SK-N-MC (cell line): ENCODE measurements around the gene MAPKBP1.

Source experiments
- DNase-seq: peaks from one replicate; pipeline ENCODE4 v3.0.0-alpha.2; 2011; ENCODE audit warnings: low read depth, low spot score
- H3K27ac ChIP-seq: fragments of 200-600 bp; sonication (generic); 2 replicates; pipeline ENCODE4 v1.5.1; 2016; ENCODE audit warnings: mixed run types
- H3K36me3 ChIP-seq: fragments of 200-600 bp; sonication (generic); 2 replicates; pipeline ENCODE4 v1.6.1; 2017; ENCODE audit warnings: antibody characterized with exemption, low read length, mixed read lengths; ENCODE audit not compliant: insufficient read depth
- H3K4me3 ChIP-seq: fragments of 200-600 bp; sonication (generic); 2 replicates; pipeline ENCODE4 v1.5.1; 2016
- H3K9ac ChIP-seq: fragments of 200-600 bp; sonication (generic); 2 replicates; pipeline ENCODE4 v1.8.0; 2017; ENCODE audit warnings: mixed run types, mixed read lengths; ENCODE audit not compliant: insufficient read length
- H3K9me3 ChIP-seq: fragments of 200-600 bp; sonication (generic); 2 replicates; pipeline ENCODE4 v1.6.1; 2017; ENCODE audit warnings: low read depth, mild to moderate bottlenecking, antibody characterized with exemption, low read length, moderate library complexity, mixed read lengths
- EZH2 ChIP-seq: fragments of 200-600 bp; sonication (generic); IDR thresholded peaks from one replicate; pipeline ENCODE4 v1.6.1; 2017; ENCODE audit warnings: antibody characterized with exemption
- FOXP2 ChIP-seq: optimal IDR thresholded peaks from 2 replicates; pipeline ENCODE3; 2011; ENCODE audit warnings: mild to moderate bottlenecking, moderate library complexity; ENCODE audit not compliant: insufficient read depth; ENCODE audit errors: extremely low read length, control extremely low read depth
- POLR2AphosphoS5 ChIP-seq: IDR thresholded peaks from 2 replicates; pipeline ENCODE4 v1.6.1; 2012; ENCODE audit warnings: mild to moderate bottlenecking, low read depth, low read length, borderline replicate concordance

MAPKBP1 gene

GRCh38 chr15:41850482-41851166 is 76.3 kb downstream of the MAPKBP1 start:
- no peaks in the 10 kb centered on the region for H3K36me3 ChIP-seq

GRCh38 chr15:41851167-41851523 is 76.9 kb downstream of the MAPKBP1 start:
- DNase-seq, result no peak
- Histone ChIP-seq H3K9me3 (no peaks in the 10 kb centered on the region), H3K4me3 (no peak overlapping the region), H3K36me3 (no peaks in the 10 kb centered on the region), H3K9ac (no peak overlapping the region), H3K27ac (no peak overlapping the region)
- TF ChIP-seq FOXP2, result no peak
- TF ChIP-seq EZH2, result no peak
- no peak for TF ChIP-seq POLR2AphosphoS5

More at GRCh38 chr15:41850482-41851166, 76.3 kb downstream of the MAPKBP1 start:
- TF ChIP-seq FOXP2 (no peak), EZH2 (no peak), POLR2AphosphoS5 (no peak)
- no peak for DNase-seq
- Histone ChIP-seq H3K9me3 (no peaks in the 10 kb centered on the region), H3K4me3 (no peak overlapping the region), H3K27ac (no peak overlapping the region), H3K9ac (no peak overlapping the region)

GRCh38 chr15:41851755-41852370 is 77.6 kb downstream of the MAPKBP1 start:
- Histone ChIP-seq H3K9ac (no peak overlapping the region), H3K4me3 (no peak overlapping the region), H3K9me3 (no peaks in the 10 kb centered on the region), H3K36me3 (no peaks in the 10 kb centered on the region), H3K27ac (no peak overlapping the region)
- no peak for TF ChIP-seq POLR2AphosphoS5
- TF ChIP-seq EZH2, result no peak
- TF ChIP-seq FOXP2, result no peak
- DNase-seq, result no peak

DNA sequence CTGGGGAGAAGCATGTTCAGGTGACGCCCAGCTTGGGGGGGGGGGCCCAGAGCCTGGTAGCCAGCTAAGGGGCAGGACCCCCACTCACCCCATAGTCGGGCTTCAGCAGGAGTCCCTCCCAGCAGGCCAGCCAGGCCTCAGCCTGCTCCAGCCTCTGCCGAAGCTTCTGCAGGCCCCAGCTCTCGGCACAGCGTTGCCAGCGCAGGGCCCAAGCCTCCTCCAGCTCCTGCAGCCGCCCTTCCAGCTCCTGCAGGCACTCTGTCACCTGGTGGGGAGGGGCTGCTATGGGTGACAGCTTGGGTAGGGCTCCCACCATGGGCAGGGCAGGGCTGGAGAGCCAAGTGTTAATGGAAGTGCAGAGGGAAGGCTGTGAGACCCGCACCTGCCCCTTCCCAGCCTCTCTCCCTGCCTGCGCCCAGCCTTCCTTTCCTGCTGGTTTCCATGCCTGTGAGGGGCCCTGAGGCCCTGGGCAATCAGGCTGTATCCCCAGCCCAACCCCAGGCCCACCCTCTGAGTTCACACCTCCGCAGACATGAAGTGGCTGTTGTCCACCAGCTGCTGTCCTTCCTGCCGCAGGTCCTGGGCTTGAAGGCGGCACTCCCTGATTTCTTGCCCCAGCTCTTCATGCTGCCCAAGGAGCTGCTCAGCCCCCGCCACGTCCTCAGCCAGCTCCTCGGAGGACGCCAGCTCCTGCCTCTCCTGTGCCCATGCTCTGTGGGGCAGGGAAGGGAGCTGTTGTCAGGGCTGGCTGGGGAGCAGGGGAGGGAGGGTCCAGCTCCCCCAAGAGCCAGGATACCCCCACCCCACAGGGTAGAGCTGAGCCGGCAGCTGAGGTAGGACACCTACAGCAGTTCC is 78.7 kb downstream of the MAPKBP1 start:
- Histone ChIP-seq H3K9ac (no peak overlapping the region), H3K9me3 (no peaks in the 10 kb centered on the region), H3K27ac (no peak overlapping the region), H3K36me3 (no peaks in the 10 kb centered on the region), H3K4me3 (no peak overlapping the region)
- no peak for DNase-seq
- TF ChIP-seq FOXP2 (no peak), EZH2 (no peak), POLR2AphosphoS5 (no peak)

DNA sequence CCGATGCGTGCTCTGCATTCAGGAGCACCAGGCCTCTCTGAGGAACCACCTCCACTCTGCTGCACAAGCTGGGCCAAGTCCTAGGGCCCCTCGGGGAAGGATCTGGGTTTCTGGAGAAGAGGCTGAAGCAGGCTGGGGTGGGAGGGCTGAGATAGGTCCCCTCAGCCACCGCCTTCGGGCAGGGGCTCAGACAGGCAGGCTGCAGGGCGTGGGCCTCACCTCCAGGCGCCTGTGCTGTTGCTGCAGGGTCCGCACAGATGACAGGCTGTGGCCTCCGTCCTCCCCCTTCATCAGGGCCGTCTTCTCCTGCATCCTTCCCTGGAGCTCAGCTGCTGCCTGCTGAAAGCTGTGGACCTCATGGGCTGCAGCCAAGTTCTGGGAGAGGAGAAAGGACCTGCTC is 79.5 kb downstream of the MAPKBP1 start:
- no peak for TF ChIP-seq FOXP2
- no peak for TF ChIP-seq POLR2AphosphoS5
- TF ChIP-seq EZH2, result no peak
- Histone ChIP-seq H3K9me3 (no peaks in the 10 kb centered on the region), H3K27ac (no peak overlapping the region), H3K9ac (no peak overlapping the region), H3K4me3 (no peak overlapping the region), H3K36me3 (no peaks in the 10 kb centered on the region)
- DNase-seq, result no peak

- no peak overlapping the region for H3K4me3 ChIP-seq
- H3K9ac ChIP-seq, result no peak overlapping the region
- H3K9me3 ChIP-seq, result no peaks in the 10 kb centered on the region
- H3K27ac ChIP-seq, result no peak overlapping the region
- TF ChIP-seq POLR2AphosphoS5 (no peak), FOXP2 (no peak), EZH2 (no peak)
- no peak for DNase-seq
- H3K36me3 ChIP-seq, result no peaks in the 10 kb centered on the region
Measured at GRCh38 chr15:41854443-41854842, 80.2 kb downstream of the MAPKBP1 start.

- Histone ChIP-seq H3K9me3 (no peaks in the 10 kb centered on the region), H3K27ac (no peak overlapping the region), H3K9ac (no peak overlapping the region), H3K4me3 (no peak overlapping the region), H3K36me3 (no peaks in the 10 kb centered on the region)
- DNase-seq, result no peak
- TF ChIP-seq POLR2AphosphoS5 (no peak), FOXP2 (no peak), EZH2 (no peak)
Measured at GRCh38 chr15:41855261-41855961, 81.1 kb downstream of the MAPKBP1 start.

DNA sequence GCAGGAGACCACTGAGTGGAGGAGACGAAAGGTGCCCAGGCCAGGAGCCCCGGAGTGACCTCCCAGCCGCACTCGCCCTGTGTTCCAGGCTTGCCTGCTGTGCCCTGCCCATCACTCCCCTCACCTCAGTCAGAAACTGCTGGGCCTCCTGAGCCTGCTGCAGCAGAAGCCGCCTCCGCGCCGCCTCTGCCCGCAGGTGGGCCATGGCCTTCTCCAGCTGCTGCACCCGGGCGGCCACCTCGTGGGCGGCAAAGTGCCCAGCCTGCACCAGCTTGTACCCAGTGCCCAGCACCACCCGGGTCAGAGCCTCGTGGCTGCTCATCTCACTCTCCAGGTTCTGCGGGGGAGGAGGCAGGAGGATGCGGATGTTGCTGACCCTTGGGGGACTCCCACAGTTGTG is 82.0 kb downstream of the MAPKBP1 start:
- no peak for TF ChIP-seq EZH2
- no peak for TF ChIP-seq POLR2AphosphoS5
- TF ChIP-seq FOXP2, result no peak
- H3K36me3 ChIP-seq, result no peaks in the 10 kb centered on the region
- no peak overlapping the region for H3K27ac ChIP-seq
- H3K9me3 ChIP-seq, result no peaks in the 10 kb centered on the region
- no peak for DNase-seq
- H3K4me3 ChIP-seq, result no peak overlapping the region
- H3K9ac ChIP-seq, result no peak overlapping the region
